Astrocyte (in vitro differentiated cells and primary cell): ENCODE data around the gene AIFM3. TPM values are rescaled to one million over a fixed set of nuclear protein-coding genes. Genes with fewer than 3 reads are reported as not detected.

Experiments used
- DNase-seq: peaks from one replicate; pipeline ENCODE4 v3.0.0-alpha.2; 2010; ENCODE audit warnings: low read depth
- FAIRE-seq: peaks from 2 replicates; lab custom pipeline; 2011; peaks lifted over from hg19 to GRCh38; lab: Jason Lieb, UNC
- H2AFZ ChIP-seq: 2 replicates; pipeline ENCODE4 v1.6.0; 2012; ENCODE audit warnings: low read depth, low read length, inconsistent platforms
- H3K27ac ChIP-seq: 2 replicates; pipeline ENCODE4 v1.5.1; 2011; ENCODE audit warnings: low read depth, low read length, inconsistent platforms
- H3K27me3 ChIP-seq: 2 replicates; pipeline ENCODE4 v1.6.0; 2011; ENCODE audit warnings: low read length, inconsistent platforms; ENCODE audit not compliant: insufficient read depth
- H3K36me3 ChIP-seq: 2 replicates; pipeline ENCODE4 v1.5.1; 2011; ENCODE audit warnings: low read length, inconsistent platforms; ENCODE audit not compliant: insufficient read depth
- H3K4me1 ChIP-seq: 2 replicates; pipeline ENCODE4 v1.5.1; 2011; ENCODE audit warnings: low read length, inconsistent platforms; ENCODE audit not compliant: insufficient read depth
- H3K4me2 ChIP-seq: 2 replicates; pipeline ENCODE4 v1.6.0; 2012; ENCODE audit warnings: low read length, inconsistent platforms
- H3K4me3 ChIP-seq: 2 replicates; pipeline ENCODE4 v1.5.1; 2011; ENCODE audit warnings: low read depth, mild to moderate bottlenecking, low read length, inconsistent platforms; ENCODE audit not compliant: insufficient read depth
- H3K79me2 ChIP-seq: 2 replicates; pipeline ENCODE4 v1.6.0; 2012; ENCODE audit warnings: mild to moderate bottlenecking, low read length, inconsistent platforms; ENCODE audit not compliant: insufficient read depth
- H3K9ac ChIP-seq: 2 replicates; pipeline ENCODE4 v1.6.0; 2012; ENCODE audit warnings: mild to moderate bottlenecking, low read length, inconsistent platforms
- H3K9me3 ChIP-seq: 2 replicates; pipeline ENCODE4 v1.5.1; 2012; ENCODE audit warnings: low read depth, mild to moderate bottlenecking, low read length, inconsistent platforms; ENCODE audit not compliant: insufficient read depth
- H4K20me1 ChIP-seq: 2 replicates; pipeline ENCODE4 v1.6.0; 2012; ENCODE audit warnings: low read length, inconsistent platforms; ENCODE audit not compliant: insufficient read depth
- H3K27ac Mint-ChIP-seq: one replicate; pipeline ENCODE4 v1.8.0; 2021; ENCODE audit warnings: mild to moderate bottlenecking, mixed read lengths; ENCODE audit not compliant: unreplicated experiment
- H3K27me3 Mint-ChIP-seq: one replicate; pipeline ENCODE4 v1.8.0; 2021; ENCODE audit warnings: low read depth, mixed read lengths; ENCODE audit not compliant: unreplicated experiment
- H3K36me3 Mint-ChIP-seq: one replicate; pipeline ENCODE4 v1.8.0; 2021; ENCODE audit warnings: low read depth, mixed read lengths; ENCODE audit not compliant: unreplicated experiment
- H3K4me1 Mint-ChIP-seq: one replicate; pipeline ENCODE4 v1.8.0; 2021; ENCODE audit warnings: low read depth, mixed read lengths; ENCODE audit not compliant: unreplicated experiment
- H3K4me3 Mint-ChIP-seq: one replicate; pipeline ENCODE4 v1.8.0; 2021; ENCODE audit warnings: mild to moderate bottlenecking, moderate library complexity, mixed read lengths; ENCODE audit not compliant: unreplicated experiment
- H3K9me3 Mint-ChIP-seq: one replicate; pipeline ENCODE4 v1.8.0; 2021; ENCODE audit warnings: mild to moderate bottlenecking, mixed read lengths; ENCODE audit not compliant: unreplicated experiment
- EZH2 ChIP-seq: IDR thresholded peaks from 2 replicates; pipeline ENCODE4 v1.6.1; 2012; ENCODE audit warnings: mild to moderate bottlenecking, low read length, inconsistent platforms; ENCODE audit not compliant: insufficient read depth
- total RNA-seq: library from RNA; stranded (reverse); gene quantifications from 2 replicates; pipeline ENCODE4 v1.2.1, GENCODE V29; 2021
- TF ChIP-seq, protein P1 (sequence below): IDR thresholded peaks from 2 replicates; pipeline ENCODE4 v1.5.1; 2011; ENCODE audit warnings: low read depth, mild to moderate bottlenecking, inconsistent platforms, low read length, moderate library complexity; ENCODE audit not compliant: insufficient read depth

AIFM3 gene
- total RNA-seq, 1 donor from 2014 or later, result 0.48 TPM

DNA sequence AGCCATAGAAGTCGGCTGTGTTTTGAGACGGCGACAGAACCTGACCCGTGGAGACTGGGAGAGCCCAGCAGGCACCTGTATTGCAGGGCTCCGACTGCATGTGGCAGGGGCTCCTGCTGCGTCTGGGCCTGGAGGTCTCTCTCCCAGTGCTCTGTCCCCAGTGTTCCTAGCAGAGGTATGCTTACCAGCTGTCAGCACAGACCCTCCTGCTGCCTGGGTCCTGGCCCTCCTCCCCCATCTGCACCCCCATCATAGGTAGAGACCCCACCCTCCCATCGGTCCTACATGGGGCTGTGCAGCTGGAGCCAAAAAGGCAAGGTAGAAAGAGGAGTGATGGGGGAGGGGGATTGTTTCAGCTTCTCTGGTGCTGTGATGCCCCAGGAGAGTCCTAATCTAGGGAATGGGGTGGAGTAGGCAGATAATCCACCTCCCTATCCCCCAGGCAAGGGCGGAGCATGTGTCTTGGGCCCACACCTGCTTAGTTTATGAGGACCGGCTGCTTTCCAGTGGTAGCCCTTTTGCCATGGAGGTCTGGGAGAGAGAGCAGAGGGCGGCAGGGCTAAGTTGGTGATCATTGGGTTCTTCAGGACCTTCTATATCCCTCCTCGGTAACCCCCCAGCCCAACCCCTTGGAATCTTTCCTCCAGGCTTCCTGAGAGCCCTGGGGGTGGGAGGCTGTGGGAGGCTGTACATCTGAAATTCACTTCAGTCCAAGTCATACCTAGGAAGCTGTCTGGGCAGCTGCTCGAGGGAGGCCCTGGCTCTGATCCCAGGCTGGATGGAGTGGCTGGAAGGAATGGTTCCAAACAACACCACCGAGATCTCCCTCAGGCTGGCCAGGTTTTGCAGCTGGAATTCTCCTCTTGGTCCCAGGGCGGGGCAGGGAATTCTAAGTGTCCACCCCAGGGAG is 60.0 kb downstream of the AIFM3 start:
- Mint-ChIP-seq H3K36me3 (no peaks in the 10 kb centered on the region), H3K4me3 (no peak overlapping the region), H3K4me1 (peaks cover 6% of the 10 kb centered on the region), H3K27ac (peak overlapping the region; percentile 34), H3K27me3 (peaks cover 42% of the 10 kb centered on the region), H3K9me3 (no peaks in the 10 kb centered on the region)
- Histone ChIP-seq H2AFZ (no peak overlapping the region), H3K4me1 (peaks cover 7% of the 10 kb centered on the region), H3K79me2 (no peaks in the 10 kb centered on the region), H3K36me3 (no peaks in the 10 kb centered on the region), H3K27ac (no peak overlapping the region), H3K4me2 (peak overlapping the region; percentile 33), H3K9me3 (no peaks in the 10 kb centered on the region), H3K9ac (no peak overlapping the region), H3K27me3 (peaks cover 8% of the 10 kb centered on the region), H3K4me3 (no peak overlapping the region), H4K20me1 (no peaks in the 10 kb centered on the region)
- DNase-seq, result peak; percentile 71
- no peak for TF ChIP-seq EZH2
- TF ChIP-seq, protein P1, sequence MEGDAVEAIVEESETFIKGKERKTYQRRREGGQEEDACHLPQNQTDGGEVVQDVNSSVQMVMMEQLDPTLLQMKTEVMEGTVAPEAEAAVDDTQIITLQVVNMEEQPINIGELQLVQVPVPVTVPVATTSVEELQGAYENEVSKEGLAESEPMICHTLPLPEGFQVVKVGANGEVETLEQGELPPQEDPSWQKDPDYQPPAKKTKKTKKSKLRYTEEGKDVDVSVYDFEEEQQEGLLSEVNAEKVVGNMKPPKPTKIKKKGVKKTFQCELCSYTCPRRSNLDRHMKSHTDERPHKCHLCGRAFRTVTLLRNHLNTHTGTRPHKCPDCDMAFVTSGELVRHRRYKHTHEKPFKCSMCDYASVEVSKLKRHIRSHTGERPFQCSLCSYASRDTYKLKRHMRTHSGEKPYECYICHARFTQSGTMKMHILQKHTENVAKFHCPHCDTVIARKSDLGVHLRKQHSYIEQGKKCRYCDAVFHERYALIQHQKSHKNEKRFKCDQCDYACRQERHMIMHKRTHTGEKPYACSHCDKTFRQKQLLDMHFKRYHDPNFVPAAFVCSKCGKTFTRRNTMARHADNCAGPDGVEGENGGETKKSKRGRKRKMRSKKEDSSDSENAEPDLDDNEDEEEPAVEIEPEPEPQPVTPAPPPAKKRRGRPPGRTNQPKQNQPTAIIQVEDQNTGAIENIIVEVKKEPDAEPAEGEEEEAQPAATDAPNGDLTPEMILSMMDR, result no peak
- FAIRE-seq, result no peak

DNA sequence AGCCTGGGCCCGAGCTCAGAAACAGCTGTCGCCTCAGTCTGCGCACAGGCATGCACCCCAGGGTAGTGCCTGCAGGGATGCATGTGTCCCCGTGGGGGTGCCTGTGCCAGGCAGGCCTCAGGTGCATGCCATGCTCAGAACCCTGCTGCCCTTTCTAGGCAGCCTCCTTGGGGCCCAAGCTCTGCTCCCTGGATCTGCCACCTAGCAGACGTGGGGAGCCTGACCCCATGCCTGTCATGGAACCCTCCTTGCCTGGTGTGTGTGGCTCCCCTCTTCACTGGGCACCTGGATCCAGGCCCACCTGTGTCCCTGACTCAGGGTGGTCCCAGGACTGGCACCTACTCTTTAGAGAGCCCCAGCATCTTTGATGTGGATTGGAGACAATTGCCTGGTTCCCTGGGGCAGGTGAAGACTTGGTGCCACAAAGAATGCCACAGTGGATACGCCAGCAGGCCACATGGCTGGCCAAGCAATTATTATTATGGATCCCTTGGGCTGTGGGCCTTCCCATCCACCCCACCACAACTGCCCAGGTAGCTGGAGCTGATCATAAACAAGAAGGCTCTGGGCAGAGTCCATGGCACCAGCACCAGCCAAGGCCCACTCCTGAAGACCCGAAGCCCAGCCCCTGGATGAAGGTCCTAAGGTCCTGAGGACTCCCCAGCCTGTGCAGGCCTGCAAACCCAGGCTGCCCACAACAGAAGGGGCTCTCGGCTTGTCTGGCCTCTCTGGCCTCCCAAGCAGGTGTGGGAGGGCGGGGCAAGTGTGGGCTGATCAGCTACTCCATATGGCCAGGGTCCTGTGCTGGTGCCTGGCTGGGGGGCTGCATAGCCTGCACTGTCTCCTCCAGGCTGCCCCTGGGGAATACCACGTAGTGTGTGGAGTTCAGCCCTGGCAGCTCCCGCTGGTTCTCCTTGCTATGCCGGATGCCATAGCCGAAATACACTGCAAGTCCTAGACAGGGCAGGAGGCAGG is 61.5 kb downstream of the AIFM3 start:
- FAIRE-seq (no peak), DNase-seq (no peak)
- peak overlapping the region; percentile 34 for H3K27ac Mint-ChIP-seq
- H3K4me3 ChIP-seq, result no peak overlapping the region
- peaks cover 15% of the 10 kb centered on the region for H3K27me3 ChIP-seq
- no peaks in the 10 kb centered on the region for H4K20me1 ChIP-seq
- peaks cover 6% of the 10 kb centered on the region for H3K4me1 Mint-ChIP-seq
- no peaks in the 10 kb centered on the region for H3K79me2 ChIP-seq
- peaks cover 7% of the 10 kb centered on the region for H3K4me1 ChIP-seq
- TF ChIP-seq, protein P1, result no peak
- TF ChIP-seq EZH2, result no peak
- no peak overlapping the region for H3K27ac ChIP-seq
- H3K9me3 Mint-ChIP-seq, result no peaks in the 10 kb centered on the region
- H3K4me3 Mint-ChIP-seq, result no peak overlapping the region
- peaks cover 36% of the 10 kb centered on the region for H3K27me3 Mint-ChIP-seq
- H3K4me2 ChIP-seq, result no peak overlapping the region
- H3K9ac ChIP-seq, result no peak overlapping the region
- no peaks in the 10 kb centered on the region for H3K9me3 ChIP-seq
- H3K36me3 ChIP-seq, result no peaks in the 10 kb centered on the region
- no peaks in the 10 kb centered on the region for H3K36me3 Mint-ChIP-seq
- no peak overlapping the region for H2AFZ ChIP-seq
